ENCODE measurements around the gene CELF5.

DNA sequence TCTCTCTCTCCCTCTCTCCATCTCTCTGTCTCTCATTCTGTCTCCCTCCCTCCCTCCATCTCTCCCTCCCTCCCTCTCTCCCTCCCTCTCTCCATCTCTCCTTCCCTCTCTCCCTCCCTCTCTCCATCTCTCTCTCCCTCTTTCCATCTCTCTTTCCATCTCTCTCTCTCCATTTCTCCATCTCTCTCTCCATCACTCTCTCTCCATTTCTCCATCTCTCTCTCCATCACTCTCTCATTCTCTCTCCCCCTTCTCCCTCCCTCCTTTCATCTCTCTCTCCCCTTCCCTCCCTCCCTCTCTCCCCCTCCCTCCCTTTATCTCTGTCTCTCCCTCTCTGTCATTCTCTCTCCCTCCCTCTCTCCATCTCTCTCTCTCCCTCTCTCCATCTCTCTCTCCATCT lies 86.2 kb downstream of the CELF5 start:
- TF ChIP-seq, protein P1, sequence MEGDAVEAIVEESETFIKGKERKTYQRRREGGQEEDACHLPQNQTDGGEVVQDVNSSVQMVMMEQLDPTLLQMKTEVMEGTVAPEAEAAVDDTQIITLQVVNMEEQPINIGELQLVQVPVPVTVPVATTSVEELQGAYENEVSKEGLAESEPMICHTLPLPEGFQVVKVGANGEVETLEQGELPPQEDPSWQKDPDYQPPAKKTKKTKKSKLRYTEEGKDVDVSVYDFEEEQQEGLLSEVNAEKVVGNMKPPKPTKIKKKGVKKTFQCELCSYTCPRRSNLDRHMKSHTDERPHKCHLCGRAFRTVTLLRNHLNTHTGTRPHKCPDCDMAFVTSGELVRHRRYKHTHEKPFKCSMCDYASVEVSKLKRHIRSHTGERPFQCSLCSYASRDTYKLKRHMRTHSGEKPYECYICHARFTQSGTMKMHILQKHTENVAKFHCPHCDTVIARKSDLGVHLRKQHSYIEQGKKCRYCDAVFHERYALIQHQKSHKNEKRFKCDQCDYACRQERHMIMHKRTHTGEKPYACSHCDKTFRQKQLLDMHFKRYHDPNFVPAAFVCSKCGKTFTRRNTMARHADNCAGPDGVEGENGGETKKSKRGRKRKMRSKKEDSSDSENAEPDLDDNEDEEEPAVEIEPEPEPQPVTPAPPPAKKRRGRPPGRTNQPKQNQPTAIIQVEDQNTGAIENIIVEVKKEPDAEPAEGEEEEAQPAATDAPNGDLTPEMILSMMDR (conservative IDR thresholded peaks at IDR 0.05; ENCODE audit: low read depth in 2 of 2), result no peak
- TF ChIP-seq POLR2AphosphoS5 (IDR thresholded peaks at IDR 0.05; ENCODE audit: low read depth) (no peak), EZH2phosphoT487 (IDR thresholded peaks at IDR 0.05; ENCODE audit: unreplicated experiment) (no peak), ZNF114 (CRISPR knock-in tag; IDR thresholded peaks at IDR 0.05) (no peak), EZH2 (IDR thresholded peaks at IDR 0.05; ENCODE audit: low read depth, unreplicated experiment) (no peak), NANOG (IDR thresholded peaks at IDR 0.05; ENCODE audit: borderline replicate concordance) (no peak), STAT1 (IDR thresholded peaks at IDR 0.05; ENCODE audit: unreplicated experiment) (no peak), CREB1 (CRISPR knock-in tag; IDR thresholded peaks at IDR 0.05; ENCODE audit: low read depth) (no peak)
- TF ChIP-seq, protein P2, sequence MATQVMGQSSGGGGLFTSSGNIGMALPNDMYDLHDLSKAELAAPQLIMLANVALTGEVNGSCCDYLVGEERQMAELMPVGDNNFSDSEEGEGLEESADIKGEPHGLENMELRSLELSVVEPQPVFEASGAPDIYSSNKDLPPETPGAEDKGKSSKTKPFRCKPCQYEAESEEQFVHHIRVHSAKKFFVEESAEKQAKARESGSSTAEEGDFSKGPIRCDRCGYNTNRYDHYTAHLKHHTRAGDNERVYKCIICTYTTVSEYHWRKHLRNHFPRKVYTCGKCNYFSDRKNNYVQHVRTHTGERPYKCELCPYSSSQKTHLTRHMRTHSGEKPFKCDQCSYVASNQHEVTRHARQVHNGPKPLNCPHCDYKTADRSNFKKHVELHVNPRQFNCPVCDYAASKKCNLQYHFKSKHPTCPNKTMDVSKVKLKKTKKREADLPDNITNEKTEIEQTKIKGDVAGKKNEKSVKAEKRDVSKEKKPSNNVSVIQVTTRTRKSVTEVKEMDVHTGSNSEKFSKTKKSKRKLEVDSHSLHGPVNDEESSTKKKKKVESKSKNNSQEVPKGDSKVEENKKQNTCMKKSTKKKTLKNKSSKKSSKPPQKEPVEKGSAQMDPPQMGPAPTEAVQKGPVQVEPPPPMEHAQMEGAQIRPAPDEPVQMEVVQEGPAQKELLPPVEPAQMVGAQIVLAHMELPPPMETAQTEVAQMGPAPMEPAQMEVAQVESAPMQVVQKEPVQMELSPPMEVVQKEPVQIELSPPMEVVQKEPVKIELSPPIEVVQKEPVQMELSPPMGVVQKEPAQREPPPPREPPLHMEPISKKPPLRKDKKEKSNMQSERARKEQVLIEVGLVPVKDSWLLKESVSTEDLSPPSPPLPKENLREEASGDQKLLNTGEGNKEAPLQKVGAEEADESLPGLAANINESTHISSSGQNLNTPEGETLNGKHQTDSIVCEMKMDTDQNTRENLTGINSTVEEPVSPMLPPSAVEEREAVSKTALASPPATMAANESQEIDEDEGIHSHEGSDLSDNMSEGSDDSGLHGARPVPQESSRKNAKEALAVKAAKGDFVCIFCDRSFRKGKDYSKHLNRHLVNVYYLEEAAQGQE (IDR thresholded peaks at IDR 0.05; ENCODE audit: unreplicated experiment), result no peak

Data from GM23338 (cell line).